ENCODE data around the gene TEX36.

The TEX36 gene

DNA sequence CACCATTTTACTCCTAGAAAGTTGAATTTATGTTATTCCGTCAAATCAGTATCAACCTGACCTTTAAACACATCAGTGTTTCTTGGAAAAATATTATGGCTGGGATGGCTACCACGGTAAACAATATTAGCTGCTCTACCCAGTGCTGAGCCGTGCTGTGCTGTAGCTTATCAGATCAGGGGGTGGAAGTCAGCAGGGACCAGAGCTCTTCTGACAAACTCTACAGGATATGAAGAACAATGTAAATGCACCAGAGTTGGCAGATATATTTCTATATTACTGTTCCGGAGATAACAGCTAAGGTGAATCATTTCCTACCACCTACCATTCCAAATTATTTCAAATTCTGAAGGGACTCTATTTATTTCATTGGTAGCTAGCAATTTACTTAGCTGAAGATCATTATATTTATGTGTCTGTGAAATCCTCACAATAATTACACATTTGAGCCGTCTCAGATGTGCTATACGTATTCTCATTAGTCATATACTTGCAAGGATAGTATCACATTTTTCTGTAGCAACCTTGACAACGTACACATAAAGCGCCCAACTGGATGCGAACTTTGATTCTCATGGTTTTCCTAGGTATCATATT lies 76.5 kb downstream of the TEX36 start:
- TF ChIP-seq, protein P1, sequence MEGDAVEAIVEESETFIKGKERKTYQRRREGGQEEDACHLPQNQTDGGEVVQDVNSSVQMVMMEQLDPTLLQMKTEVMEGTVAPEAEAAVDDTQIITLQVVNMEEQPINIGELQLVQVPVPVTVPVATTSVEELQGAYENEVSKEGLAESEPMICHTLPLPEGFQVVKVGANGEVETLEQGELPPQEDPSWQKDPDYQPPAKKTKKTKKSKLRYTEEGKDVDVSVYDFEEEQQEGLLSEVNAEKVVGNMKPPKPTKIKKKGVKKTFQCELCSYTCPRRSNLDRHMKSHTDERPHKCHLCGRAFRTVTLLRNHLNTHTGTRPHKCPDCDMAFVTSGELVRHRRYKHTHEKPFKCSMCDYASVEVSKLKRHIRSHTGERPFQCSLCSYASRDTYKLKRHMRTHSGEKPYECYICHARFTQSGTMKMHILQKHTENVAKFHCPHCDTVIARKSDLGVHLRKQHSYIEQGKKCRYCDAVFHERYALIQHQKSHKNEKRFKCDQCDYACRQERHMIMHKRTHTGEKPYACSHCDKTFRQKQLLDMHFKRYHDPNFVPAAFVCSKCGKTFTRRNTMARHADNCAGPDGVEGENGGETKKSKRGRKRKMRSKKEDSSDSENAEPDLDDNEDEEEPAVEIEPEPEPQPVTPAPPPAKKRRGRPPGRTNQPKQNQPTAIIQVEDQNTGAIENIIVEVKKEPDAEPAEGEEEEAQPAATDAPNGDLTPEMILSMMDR (IDR thresholded peaks at IDR 0.05; ENCODE audit: insufficient read depth, low read length, poor library complexity, severe bottlenecking), result no peak
- DNase-seq (ENCODE audit: extremely low read depth, insufficient read length), result no peak
- no peak overlapping the region for H3K4me3 ChIP-seq (replicated peaks; ENCODE audit: low read depth, low read length)
- no peaks in the 10 kb centered on the region for H3K27me3 ChIP-seq (replicated peaks; ENCODE audit: control insufficient read depth, insufficient read depth, low read length)
- H3K36me3 ChIP-seq (ENCODE audit: control insufficient read depth, insufficient read depth, low read length), result no peaks in the 10 kb centered on the region
